Hepatocyte (in vitro differentiated cells): ENCODE results near the gene RBMXL2. TPM values are rescaled to one million over a fixed set of nuclear protein-coding genes. Genes with fewer than 3 reads are reported as not detected.

Source experiments
- DNase-seq: peaks from one replicate; pipeline ENCODE4 v3.0.0-alpha.2; 2016; ENCODE audit warnings: low spot score
- H2AFZ ChIP-seq: fragments of 200-600 bp; sonication (generic); 2 replicates; pipeline ENCODE4 v1.6.0; 2016; ENCODE audit warnings: antibody characterized with exemption, mild to moderate bottlenecking
- H3K27ac ChIP-seq: fragments of 200-600 bp; sonication (generic); 2 replicates; pipeline ENCODE4 v1.5.1; 2016; ENCODE audit warnings: mild to moderate bottlenecking
- H3K27me3 ChIP-seq: fragments of 200-600 bp; sonication (generic); 2 replicates; pipeline ENCODE4 v1.6.1; 2016
- H3K36me3 ChIP-seq: fragments of 200-600 bp; sonication (generic); replicated peaks from 2 replicates; pipeline ENCODE4 v1.5.1; 2016; ENCODE audit warnings: low read depth; ENCODE audit not compliant: insufficient read depth
- H3K4me1 ChIP-seq: fragments of 200-600 bp; sonication (generic); 2 replicates; pipeline ENCODE4 v1.5.1; 2016; ENCODE audit warnings: mild to moderate bottlenecking, moderate library complexity; ENCODE audit not compliant: insufficient read depth
- H3K4me2 ChIP-seq: fragments of 200-600 bp; sonication (generic); 2 replicates; pipeline ENCODE4 v1.6.0; 2016
- H3K4me3 ChIP-seq: fragments of 200-600 bp; sonication (generic); 2 replicates; pipeline ENCODE4 v1.5.1; 2016; ENCODE audit warnings: mild to moderate bottlenecking
- H3K79me2 ChIP-seq: fragments of 200-600 bp; sonication (generic); 2 replicates; pipeline ENCODE4 v1.6.0; 2017; ENCODE audit warnings: mild to moderate bottlenecking
- H3K9me2 ChIP-seq: fragments of 200-600 bp; sonication (generic); replicated peaks from 2 replicates; pipeline ENCODE4 v1.6.0; 2017; ENCODE audit warnings: mild to moderate bottlenecking; ENCODE audit not compliant: insufficient read depth
- H3K9me3 ChIP-seq: fragments of 200-600 bp; sonication (generic); 2 replicates; pipeline ENCODE4 v1.5.1; 2016; ENCODE audit warnings: low read depth, mild to moderate bottlenecking
- H4K20me1 ChIP-seq: fragments of 200-600 bp; sonication (generic); 2 replicates; pipeline ENCODE4 v1.6.0; 2016; ENCODE audit warnings: mild to moderate bottlenecking; ENCODE audit not compliant: insufficient read depth, poor library complexity, severe bottlenecking
- CTCF ChIP-seq: fragments of 200-600 bp; sonication (generic); IDR thresholded peaks from 2 replicates; pipeline ENCODE4 v1.5.1; 2016; ENCODE audit warnings: antibody characterized with exemption, mild to moderate bottlenecking; ENCODE audit not compliant: poor library complexity
- EZH2 ChIP-seq: fragments of 200-600 bp; sonication (generic); IDR thresholded peaks from 2 replicates; pipeline ENCODE4 v1.6.1; 2016; ENCODE audit warnings: antibody characterized with exemption, mild to moderate bottlenecking, borderline replicate concordance
- EZH2phosphoT487 ChIP-seq: fragments of 200-600 bp; sonication (generic); IDR thresholded peaks from one replicate; pipeline ENCODE4 v1.6.1; 2018; ENCODE audit warnings: antibody characterized with exemption, mild to moderate bottlenecking, low read depth, moderate library complexity; ENCODE audit not compliant: unreplicated experiment, severe bottlenecking
- WGBS: methylation state at CpG from one replicate; pipeline ENCODE4 v1.1.6; 2016; ENCODE audit warnings: low lambda C conversion rate; ENCODE audit errors: missing lambda C conversion rate; 5-methylcytosine and 5-hydroxymethylcytosine counted together
- polyA plus RNA-seq: library from polyadenylated mRNA; unstranded; fragments of >200 nt; fragmentation: Nextera tagmentation; extraction: Ambion mirVana; gene quantifications from 2 replicates; pipeline ENCODE4 v1.2.1, GENCODE V29; 2016
- total RNA-seq: library from RNA; depleted of rRNA; stranded (reverse); fragments of >200 nt; gene quantifications from 2 replicates; pipeline ENCODE4 v1.2.3, GENCODE V29; 2014

Gene RBMXL2
- total and polyA plus RNA-seq, 2 experiments from 2014 or later = 0.30 to 0.35 TPM

- DNase-seq = no peak
- H3K4me3 ChIP-seq = no peak overlapping the region
- no peaks in the 10 kb centered on the region for H3K27me3 ChIP-seq
- TF ChIP-seq CTCF = no peak
- TF ChIP-seq EZH2 = no peak
- TF ChIP-seq EZH2phosphoT487 = no peak
- H3K36me3 ChIP-seq = no peaks in the 10 kb centered on the region
- 99% methylated on average over 75 of the region's 111 CpGs for WGBS
- H3K9me3 ChIP-seq = no peaks in the 10 kb centered on the region
- no peak overlapping the region for H3K27ac ChIP-seq
- no peaks in the 10 kb centered on the region for H3K4me1 ChIP-seq
- no peak overlapping the region for H2AFZ ChIP-seq
- H3K4me2 ChIP-seq = no peak overlapping the region
- H3K9me2 ChIP-seq = no peaks in the 10 kb centered on the region
- no peaks in the 10 kb centered on the region for H4K20me1 ChIP-seq
- H3K79me2 ChIP-seq = no peaks in the 10 kb centered on the region
Observed at GRCh38 chr11:7089328-7090251, 792 bp downstream of the RBMXL2 start.

- Histone ChIP-seq H3K79me2 (no peaks in the 10 kb centered on the region), H3K9me2 (no peaks in the 10 kb centered on the region), H3K36me3 (no peaks in the 10 kb centered on the region), H4K20me1 (no peaks in the 10 kb centered on the region), H3K27ac (no peak overlapping the region), H3K4me1 (no peaks in the 10 kb centered on the region), H2AFZ (no peak overlapping the region), H3K27me3 (peaks cover 3% of the 10 kb centered on the region), H3K9me3 (no peaks in the 10 kb centered on the region), H3K4me2 (no peak overlapping the region), H3K4me3 (no peak overlapping the region)
- TF ChIP-seq EZH2 = no peak
- peak; percentile 84 for TF ChIP-seq CTCF
- 5% methylated on average over 2 of the region's 2 CpGs for WGBS
- peak; percentile 70 for DNase-seq
Observed at GRCh38 chr11:7098235-7098832, 9.5 kb downstream of the RBMXL2 start.

- Histone ChIP-seq H2AFZ (no peak overlapping the region), H3K4me1 (no peaks in the 10 kb centered on the region), H4K20me1 (no peaks in the 10 kb centered on the region), H3K27me3 (peaks cover 7% of the 10 kb centered on the region), H3K79me2 (no peaks in the 10 kb centered on the region), H3K4me3 (no peak overlapping the region), H3K9me3 (no peaks in the 10 kb centered on the region), H3K4me2 (no peak overlapping the region), H3K27ac (no peak overlapping the region), H3K9me2 (no peaks in the 10 kb centered on the region), H3K36me3 (no peaks in the 10 kb centered on the region)
- no peak for DNase-seq
- TF ChIP-seq CTCF = no peak
- TF ChIP-seq EZH2phosphoT487 = no peak
- no peak for TF ChIP-seq EZH2
- 36% methylated on average over 1 of the region's 1 CpG for WGBS
Observed at GRCh38 chr11:7115780-7116179, 27.0 kb downstream of the RBMXL2 start.
